Measurements from ENCODE around the gene LRATD1. TPM values are rescaled to one million over a fixed set of nuclear protein-coding genes. Genes with fewer than 3 reads are reported as not detected.

Gene LRATD1
- polyA plus RNA-seq, 1 donor from 2014 or later, result 81.4 TPM

DNA sequence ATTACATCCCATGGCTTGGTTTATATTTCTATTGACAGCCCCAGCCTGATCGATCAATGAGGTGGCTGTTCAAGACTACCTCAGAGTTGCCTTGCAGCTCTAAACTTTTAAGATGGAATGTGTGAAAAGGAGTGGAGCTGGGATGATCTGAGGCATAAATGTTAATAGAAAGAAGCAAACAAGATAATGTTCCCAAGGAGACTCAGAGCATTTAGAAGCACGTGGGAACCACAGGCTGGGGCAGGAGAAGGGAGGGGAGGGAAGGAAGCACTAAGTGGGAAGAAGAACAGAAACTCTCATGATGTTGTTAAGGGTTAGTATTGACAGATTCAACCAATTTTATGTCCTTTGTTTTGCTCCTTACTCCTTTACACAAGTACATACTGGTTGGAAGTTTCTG is 28.8 kb upstream of the LRATD1 start:
- peaks cover 5% of the 10 kb centered on the region for H3F3A ChIP-seq (ENCODE audit: insufficient read depth, low read length, poor library complexity, severe bottlenecking)
- TF ChIP-seq EZH2 (IDR thresholded peaks at IDR 0.05; ENCODE audit: borderline replicate concordance, insufficient read depth, low read length, poor library complexity, severe bottlenecking), result no peak
- TF ChIP-seq MXI1 (conservative IDR thresholded peaks at IDR 0.05; ENCODE audit: poor library complexity, severe bottlenecking), result no peak
- TF ChIP-seq, protein P1, sequence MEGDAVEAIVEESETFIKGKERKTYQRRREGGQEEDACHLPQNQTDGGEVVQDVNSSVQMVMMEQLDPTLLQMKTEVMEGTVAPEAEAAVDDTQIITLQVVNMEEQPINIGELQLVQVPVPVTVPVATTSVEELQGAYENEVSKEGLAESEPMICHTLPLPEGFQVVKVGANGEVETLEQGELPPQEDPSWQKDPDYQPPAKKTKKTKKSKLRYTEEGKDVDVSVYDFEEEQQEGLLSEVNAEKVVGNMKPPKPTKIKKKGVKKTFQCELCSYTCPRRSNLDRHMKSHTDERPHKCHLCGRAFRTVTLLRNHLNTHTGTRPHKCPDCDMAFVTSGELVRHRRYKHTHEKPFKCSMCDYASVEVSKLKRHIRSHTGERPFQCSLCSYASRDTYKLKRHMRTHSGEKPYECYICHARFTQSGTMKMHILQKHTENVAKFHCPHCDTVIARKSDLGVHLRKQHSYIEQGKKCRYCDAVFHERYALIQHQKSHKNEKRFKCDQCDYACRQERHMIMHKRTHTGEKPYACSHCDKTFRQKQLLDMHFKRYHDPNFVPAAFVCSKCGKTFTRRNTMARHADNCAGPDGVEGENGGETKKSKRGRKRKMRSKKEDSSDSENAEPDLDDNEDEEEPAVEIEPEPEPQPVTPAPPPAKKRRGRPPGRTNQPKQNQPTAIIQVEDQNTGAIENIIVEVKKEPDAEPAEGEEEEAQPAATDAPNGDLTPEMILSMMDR (IDR thresholded peaks at IDR 0.05; ENCODE audit: poor library complexity, severe bottlenecking), result no peak
- no peak for TF ChIP-seq SMC3 (conservative IDR thresholded peaks at IDR 0.05; ENCODE audit: poor library complexity)
- no peak for TF ChIP-seq TAF1 (IDR thresholded peaks at IDR 0.05; ENCODE audit: low read depth)
- TF ChIP-seq POLR2AphosphoS5 (IDR thresholded peaks at IDR 0.05), result no peak
- no peak for TF ChIP-seq EP300 (conservative IDR thresholded peaks at IDR 0.05; ENCODE audit: poor library complexity, severe bottlenecking)
- TF ChIP-seq RAD21 (conservative IDR thresholded peaks at IDR 0.05), result no peak
- TF ChIP-seq, protein P2, sequence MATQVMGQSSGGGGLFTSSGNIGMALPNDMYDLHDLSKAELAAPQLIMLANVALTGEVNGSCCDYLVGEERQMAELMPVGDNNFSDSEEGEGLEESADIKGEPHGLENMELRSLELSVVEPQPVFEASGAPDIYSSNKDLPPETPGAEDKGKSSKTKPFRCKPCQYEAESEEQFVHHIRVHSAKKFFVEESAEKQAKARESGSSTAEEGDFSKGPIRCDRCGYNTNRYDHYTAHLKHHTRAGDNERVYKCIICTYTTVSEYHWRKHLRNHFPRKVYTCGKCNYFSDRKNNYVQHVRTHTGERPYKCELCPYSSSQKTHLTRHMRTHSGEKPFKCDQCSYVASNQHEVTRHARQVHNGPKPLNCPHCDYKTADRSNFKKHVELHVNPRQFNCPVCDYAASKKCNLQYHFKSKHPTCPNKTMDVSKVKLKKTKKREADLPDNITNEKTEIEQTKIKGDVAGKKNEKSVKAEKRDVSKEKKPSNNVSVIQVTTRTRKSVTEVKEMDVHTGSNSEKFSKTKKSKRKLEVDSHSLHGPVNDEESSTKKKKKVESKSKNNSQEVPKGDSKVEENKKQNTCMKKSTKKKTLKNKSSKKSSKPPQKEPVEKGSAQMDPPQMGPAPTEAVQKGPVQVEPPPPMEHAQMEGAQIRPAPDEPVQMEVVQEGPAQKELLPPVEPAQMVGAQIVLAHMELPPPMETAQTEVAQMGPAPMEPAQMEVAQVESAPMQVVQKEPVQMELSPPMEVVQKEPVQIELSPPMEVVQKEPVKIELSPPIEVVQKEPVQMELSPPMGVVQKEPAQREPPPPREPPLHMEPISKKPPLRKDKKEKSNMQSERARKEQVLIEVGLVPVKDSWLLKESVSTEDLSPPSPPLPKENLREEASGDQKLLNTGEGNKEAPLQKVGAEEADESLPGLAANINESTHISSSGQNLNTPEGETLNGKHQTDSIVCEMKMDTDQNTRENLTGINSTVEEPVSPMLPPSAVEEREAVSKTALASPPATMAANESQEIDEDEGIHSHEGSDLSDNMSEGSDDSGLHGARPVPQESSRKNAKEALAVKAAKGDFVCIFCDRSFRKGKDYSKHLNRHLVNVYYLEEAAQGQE (IDR thresholded peaks at IDR 0.05; ENCODE audit: borderline replicate concordance), result no peak

DNA sequence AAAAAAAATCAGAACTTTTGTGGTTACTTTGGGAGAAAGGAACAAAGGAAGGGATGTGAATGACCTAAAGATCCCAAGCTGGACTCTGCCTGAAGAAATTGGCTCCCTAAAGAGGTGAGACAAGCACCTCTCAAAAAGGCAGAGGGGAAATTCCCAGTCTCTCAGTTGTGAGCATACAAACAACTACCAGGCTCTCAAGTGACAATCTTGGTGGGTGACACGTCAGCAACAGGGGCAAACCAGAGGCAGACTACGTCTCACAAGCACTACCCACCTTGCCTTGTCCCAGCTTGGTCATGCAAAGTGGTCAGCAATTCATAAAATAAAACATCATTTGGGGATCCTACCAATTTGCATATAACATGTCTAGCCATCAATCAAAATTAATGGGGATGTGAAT is 24.3 kb upstream of the LRATD1 start:
- Histone ChIP-seq H3K9ac (ENCODE audit: low read length) (no peak overlapping the region), H4K20me1 (ENCODE audit: insufficient read depth) (no peaks in the 10 kb centered on the region), H3K27ac (ENCODE audit: low read length) (no peak overlapping the region), H3K4me3 (ENCODE audit: low read length) (no peak overlapping the region), H3F3A (ENCODE audit: insufficient read depth, low read length, poor library complexity, severe bottlenecking) (no peaks in the 10 kb centered on the region), H3K79me2 (replicated peaks; ENCODE audit: insufficient read depth, low read length) (no peaks in the 10 kb centered on the region), H2AFZ (ENCODE audit: low read depth, low read length) (no peak overlapping the region), H3K36me3 (ENCODE audit: insufficient read depth, low read length) (no peaks in the 10 kb centered on the region), H3K9me3 (ENCODE audit: low read length) (no peaks in the 10 kb centered on the region), H3K27me3 (ENCODE audit: insufficient read depth, low read depth, low read length) (no peaks in the 10 kb centered on the region), H3K9me2 (ENCODE audit: insufficient read depth, low read length) (no peaks in the 10 kb centered on the region), H3K4me2 (ENCODE audit: low read length) (no peak overlapping the region)
- no peak for TF ChIP-seq RAD21 (conservative IDR thresholded peaks at IDR 0.05)
- TF ChIP-seq, protein P1 (IDR thresholded peaks at IDR 0.05; ENCODE audit: poor library complexity, severe bottlenecking), result no peak
- no peak for TF ChIP-seq EP300 (conservative IDR thresholded peaks at IDR 0.05; ENCODE audit: poor library complexity, severe bottlenecking)
- TF ChIP-seq MXI1 (conservative IDR thresholded peaks at IDR 0.05; ENCODE audit: poor library complexity, severe bottlenecking), result no peak
- TF ChIP-seq POLR2AphosphoS5 (IDR thresholded peaks at IDR 0.05), result no peak
- TF ChIP-seq EZH2 (IDR thresholded peaks at IDR 0.05; ENCODE audit: borderline replicate concordance, insufficient read depth, low read length, poor library complexity, severe bottlenecking), result no peak
- TF ChIP-seq, protein P2 (IDR thresholded peaks at IDR 0.05; ENCODE audit: borderline replicate concordance), result no peak
- TF ChIP-seq SMC3 (conservative IDR thresholded peaks at IDR 0.05; ENCODE audit: poor library complexity), result no peak
- no peak for TF ChIP-seq TAF1 (IDR thresholded peaks at IDR 0.05; ENCODE audit: low read depth)

More for the DNA sequence above, 28.8 kb upstream of the LRATD1 start:
- Histone ChIP-seq H3K79me2 (replicated peaks; ENCODE audit: insufficient read depth, low read length) (no peaks in the 10 kb centered on the region), H4K20me1 (ENCODE audit: insufficient read depth) (no peaks in the 10 kb centered on the region), H3K9ac (ENCODE audit: low read length) (no peak overlapping the region), H2AFZ (ENCODE audit: low read depth, low read length) (no peak overlapping the region), H3K4me3 (ENCODE audit: low read length) (no peak overlapping the region), H3K4me2 (ENCODE audit: low read length) (no peak overlapping the region), H3K27me3 (ENCODE audit: insufficient read depth, low read depth, low read length) (no peaks in the 10 kb centered on the region), H3K9me2 (ENCODE audit: insufficient read depth, low read length) (no peaks in the 10 kb centered on the region), H3K36me3 (ENCODE audit: insufficient read depth, low read length) (no peaks in the 10 kb centered on the region), H3K27ac (ENCODE audit: low read length) (no peak overlapping the region), H3K9me3 (ENCODE audit: low read length) (no peaks in the 10 kb centered on the region)

All from neural cell (in vitro differentiated cells).